Measurements from ENCODE around the gene PFDN1.

Gene PFDN1

GRCh38 chr5:140339636-140340035 lies 36.7 kb upstream of the PFDN1 start:
- TF ChIP-seq ZFX (IDR thresholded peaks at IDR 0.05; ENCODE audit: borderline replicate concordance): no peak
- TF ChIP-seq, protein P1, sequence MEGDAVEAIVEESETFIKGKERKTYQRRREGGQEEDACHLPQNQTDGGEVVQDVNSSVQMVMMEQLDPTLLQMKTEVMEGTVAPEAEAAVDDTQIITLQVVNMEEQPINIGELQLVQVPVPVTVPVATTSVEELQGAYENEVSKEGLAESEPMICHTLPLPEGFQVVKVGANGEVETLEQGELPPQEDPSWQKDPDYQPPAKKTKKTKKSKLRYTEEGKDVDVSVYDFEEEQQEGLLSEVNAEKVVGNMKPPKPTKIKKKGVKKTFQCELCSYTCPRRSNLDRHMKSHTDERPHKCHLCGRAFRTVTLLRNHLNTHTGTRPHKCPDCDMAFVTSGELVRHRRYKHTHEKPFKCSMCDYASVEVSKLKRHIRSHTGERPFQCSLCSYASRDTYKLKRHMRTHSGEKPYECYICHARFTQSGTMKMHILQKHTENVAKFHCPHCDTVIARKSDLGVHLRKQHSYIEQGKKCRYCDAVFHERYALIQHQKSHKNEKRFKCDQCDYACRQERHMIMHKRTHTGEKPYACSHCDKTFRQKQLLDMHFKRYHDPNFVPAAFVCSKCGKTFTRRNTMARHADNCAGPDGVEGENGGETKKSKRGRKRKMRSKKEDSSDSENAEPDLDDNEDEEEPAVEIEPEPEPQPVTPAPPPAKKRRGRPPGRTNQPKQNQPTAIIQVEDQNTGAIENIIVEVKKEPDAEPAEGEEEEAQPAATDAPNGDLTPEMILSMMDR (IDR thresholded peaks at IDR 0.05): no peak

DNA sequence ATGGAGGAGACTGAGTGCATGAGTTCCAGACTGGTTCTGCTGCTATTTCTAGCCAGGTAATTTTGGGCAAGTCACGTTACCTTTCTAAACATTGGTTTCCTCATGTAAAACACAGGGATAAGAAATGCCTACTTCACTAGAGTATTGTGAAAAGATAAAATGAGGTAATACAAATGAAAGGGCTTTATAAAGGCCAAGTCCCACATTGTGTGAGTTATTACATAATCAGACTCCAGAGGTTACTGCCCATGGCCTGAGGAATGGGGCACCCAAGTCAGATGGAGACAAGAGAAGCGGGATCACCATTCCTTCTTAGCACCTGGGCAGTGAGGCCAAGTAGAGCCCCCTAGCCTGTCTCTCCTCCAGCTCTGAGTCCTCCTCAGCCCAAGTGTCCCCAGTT lies 36.0 kb upstream of the PFDN1 start:
- TF ChIP-seq, protein P1 (IDR thresholded peaks at IDR 0.05): no peak
- TF ChIP-seq ZFX (IDR thresholded peaks at IDR 0.05; ENCODE audit: borderline replicate concordance): no peak

More at GRCh38 chr5:140339636-140340035, 36.7 kb upstream of the PFDN1 start:
- no peak overlapping the region for H3K27ac ChIP-seq

DNA sequence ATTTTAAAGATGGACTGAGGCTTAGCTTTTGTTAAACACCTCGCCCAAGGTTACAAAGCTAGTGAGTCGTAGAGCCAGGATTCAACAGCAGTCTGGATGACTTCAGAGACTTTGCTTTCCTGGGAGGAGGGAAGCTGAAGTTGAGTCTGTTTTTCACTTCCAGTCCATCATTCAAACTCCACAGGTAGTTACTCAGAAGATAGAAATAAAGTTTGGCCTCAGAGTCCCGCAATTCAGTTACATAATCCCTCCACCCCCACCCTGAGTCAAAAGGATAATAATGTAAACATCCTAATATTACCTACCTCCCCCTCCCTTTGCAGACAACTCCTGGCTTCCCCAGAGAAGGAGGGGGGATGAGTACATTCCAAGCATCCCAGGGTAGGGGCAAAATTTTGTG lies 35.4 kb upstream of the PFDN1 start:
- H3K27ac ChIP-seq: no peak overlapping the region
- TF ChIP-seq, protein P1 (IDR thresholded peaks at IDR 0.05): no peak
- TF ChIP-seq ZFX (IDR thresholded peaks at IDR 0.05; ENCODE audit: borderline replicate concordance): no peak

More for the DNA sequence above, 36.0 kb upstream of the PFDN1 start:
- H3K27ac ChIP-seq: no peak overlapping the region

- H3K27ac ChIP-seq: no peak overlapping the region
Measured at GRCh38 chr5:140337880-140338279, 35.0 kb upstream of the PFDN1 start.

GRCh38 chr5:140336388-140336787 lies 33.5 kb upstream of the PFDN1 start:
- H3K27ac ChIP-seq: no peak overlapping the region
- TF ChIP-seq ZFX (IDR thresholded peaks at IDR 0.05; ENCODE audit: borderline replicate concordance): no peak
- TF ChIP-seq, protein P1 (IDR thresholded peaks at IDR 0.05): no peak

More at GRCh38 chr5:140337880-140338279, 35.0 kb upstream of the PFDN1 start:
- no peak for TF ChIP-seq ZFX (IDR thresholded peaks at IDR 0.05; ENCODE audit: borderline replicate concordance)
- TF ChIP-seq, protein P1 (IDR thresholded peaks at IDR 0.05): no peak

DNA sequence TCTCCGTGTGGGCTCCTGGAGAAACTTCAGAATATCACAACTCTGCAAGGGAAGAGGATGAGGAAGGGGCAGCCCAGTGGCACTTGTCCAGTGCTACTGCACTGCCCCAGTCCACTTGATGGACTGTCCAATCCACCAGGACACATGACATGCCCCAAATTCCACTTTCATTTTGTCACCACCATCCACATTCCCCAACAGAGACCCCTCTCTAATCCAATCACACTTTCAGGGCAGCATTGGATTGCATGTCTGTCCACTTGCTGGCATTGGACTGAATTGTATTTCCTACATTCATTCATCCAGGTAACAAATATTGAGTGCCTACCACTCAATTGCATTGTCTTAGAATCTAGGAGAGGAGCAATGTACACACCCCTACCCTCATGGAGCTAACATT lies 28.7 kb upstream of the PFDN1 start:
- TF ChIP-seq, protein P1 (IDR thresholded peaks at IDR 0.05): no peak
- no peak for TF ChIP-seq ZFX (IDR thresholded peaks at IDR 0.05; ENCODE audit: borderline replicate concordance)
- H3K27ac ChIP-seq: no peak overlapping the region

GRCh38 chr5:140329739-140330481 lies 27.0 kb upstream of the PFDN1 start:
- TF ChIP-seq ZFX (IDR thresholded peaks at IDR 0.05; ENCODE audit: borderline replicate concordance): no peak
- TF ChIP-seq, protein P1 (IDR thresholded peaks at IDR 0.05): no peak
- no peak overlapping the region for H3K27ac ChIP-seq
